Jurkat, Clone E6-1 (cell line): ENCODE data around the gene ZNF212.

ENCODE experiments used
- DNase-seq: peaks from one replicate; pipeline ENCODE4 v3.0.0-alpha.2; 2011; ENCODE audit warnings: low read depth, low spot score
- H3K4me3 ChIP-seq: 2 replicates; pipeline ENCODE4 v1.5.1; 2011; ENCODE audit warnings: mild to moderate bottlenecking, low read length, control low read depth, moderate library complexity

The ZNF212 gene

DNA sequence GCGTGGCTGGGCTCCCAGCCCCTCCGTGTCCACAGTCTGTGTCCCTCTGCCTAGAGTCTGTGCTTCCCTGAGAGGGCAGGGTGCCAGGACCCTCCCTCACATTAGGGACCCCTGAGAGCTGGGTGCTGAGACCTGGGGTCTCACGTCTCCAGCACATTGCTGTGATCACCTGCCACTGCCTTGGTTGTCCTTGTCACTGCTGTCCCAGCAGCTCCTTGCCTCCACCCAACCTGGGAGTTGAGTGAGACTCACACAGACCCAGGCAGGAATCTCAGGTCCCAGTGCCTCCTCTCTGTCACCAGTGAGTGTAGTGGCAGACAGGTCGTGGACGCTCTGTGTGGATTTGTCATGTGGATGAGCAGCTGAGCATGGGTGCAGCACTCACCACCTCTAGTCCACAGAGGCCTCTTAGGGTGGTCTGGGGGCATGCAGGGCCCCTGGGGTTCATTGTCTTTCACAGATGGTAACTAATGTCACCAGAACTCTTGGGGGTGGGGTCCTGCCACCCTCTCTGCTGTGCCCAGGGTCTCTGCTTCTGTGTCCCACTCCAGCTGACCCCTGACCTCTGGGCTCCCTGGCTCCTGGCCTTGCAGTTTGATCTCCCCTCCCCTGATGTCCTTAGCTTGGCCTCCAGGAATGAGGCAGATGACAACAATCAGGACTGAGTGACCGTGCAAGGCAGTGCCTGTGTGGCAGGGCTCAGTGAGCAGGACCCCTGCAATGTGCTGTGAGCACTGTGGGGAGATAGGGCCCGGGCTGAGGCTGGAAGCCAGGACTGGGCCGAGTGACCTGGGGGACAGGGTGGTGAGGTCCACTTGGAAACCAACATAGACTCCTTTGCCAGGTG is 41.4 kb downstream of the ZNF212 start:
- no peak overlapping the region for H3K4me3 ChIP-seq
- no peak for DNase-seq

DNA sequence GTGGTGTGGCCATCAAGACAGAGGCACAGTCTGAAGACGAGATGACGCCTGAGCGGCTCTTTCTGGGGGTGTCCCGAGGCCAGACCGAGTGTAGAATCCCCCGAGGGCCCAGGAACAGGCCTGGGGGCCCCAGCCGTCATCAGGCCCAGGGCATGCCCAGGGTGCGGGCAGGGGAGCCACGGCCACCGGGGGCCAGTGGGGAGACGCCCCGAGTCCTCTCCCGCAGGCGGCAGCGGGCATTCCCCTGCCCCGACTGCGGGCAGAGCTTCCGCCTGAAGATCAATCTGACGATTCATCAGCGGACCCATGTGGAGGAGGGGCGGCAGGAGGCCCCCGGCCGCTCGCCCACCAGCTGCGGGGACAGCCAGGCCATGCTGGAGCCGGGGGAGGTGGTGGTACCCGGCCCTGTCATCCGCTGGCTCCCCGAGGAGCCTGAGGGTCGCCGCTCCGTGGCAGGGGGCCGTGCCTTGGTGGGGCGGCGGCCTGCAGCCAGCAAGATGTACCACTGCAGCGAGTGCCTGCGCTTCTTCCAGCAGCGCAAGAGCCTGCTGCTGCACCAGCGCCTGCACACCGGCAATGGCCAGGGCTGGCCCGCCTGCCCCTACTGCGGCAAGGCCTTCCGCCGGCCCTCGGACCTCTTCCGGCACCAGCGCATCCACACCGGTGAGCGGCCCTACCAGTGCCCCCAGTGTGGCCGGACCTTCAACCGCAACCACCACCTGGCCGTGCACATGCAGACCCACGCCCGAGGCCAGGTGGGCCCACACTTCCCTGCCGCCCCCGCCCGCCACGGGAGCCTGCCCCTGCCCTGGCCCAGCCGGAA is 42.3 kb downstream of the ZNF212 start:
- DNase-seq, result no peak

DNA sequence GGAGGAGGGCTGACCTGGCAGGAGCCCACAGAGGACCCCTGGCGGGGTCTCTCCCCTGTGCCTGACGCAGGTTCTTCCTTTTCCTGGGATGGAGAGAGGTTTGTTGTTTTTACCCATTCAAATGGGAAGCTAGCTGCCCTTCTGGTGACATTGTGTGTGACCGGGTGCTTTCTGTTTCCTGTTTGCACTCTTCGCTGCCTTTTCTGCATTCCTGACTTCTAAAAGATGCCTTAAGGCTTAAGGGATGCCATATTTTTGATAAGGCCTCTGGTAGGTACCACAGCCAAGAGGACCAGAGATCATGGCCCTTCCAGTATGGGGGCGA is 42.8 kb downstream of the ZNF212 start:
- DNase-seq, result no peak
- no peak overlapping the region for H3K4me3 ChIP-seq

More for the DNA sequence above, 42.3 kb downstream of the ZNF212 start:
- no peak overlapping the region for H3K4me3 ChIP-seq

DNA sequence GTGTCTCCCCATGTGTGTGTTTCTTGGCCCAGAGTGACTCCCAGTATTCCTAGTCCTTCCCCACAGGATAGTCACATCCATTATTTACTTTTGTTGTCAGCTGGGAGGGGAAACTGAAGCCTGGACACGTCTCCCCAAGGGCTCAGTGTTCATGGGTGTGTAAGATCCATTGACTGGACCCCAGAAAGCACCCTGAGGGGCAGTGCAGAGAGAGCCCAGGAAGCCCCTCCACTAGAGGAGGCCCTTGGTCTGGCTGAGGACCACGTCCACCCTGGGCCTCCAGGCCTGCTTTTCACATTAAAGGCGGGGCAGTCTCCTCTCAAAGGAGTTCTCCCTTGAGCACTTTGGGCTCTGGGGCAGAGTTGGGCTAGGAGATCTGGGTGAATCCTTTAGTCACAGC is 43.9 kb downstream of the ZNF212 start:
- no peak overlapping the region for H3K4me3 ChIP-seq
- no peak for DNase-seq

DNA sequence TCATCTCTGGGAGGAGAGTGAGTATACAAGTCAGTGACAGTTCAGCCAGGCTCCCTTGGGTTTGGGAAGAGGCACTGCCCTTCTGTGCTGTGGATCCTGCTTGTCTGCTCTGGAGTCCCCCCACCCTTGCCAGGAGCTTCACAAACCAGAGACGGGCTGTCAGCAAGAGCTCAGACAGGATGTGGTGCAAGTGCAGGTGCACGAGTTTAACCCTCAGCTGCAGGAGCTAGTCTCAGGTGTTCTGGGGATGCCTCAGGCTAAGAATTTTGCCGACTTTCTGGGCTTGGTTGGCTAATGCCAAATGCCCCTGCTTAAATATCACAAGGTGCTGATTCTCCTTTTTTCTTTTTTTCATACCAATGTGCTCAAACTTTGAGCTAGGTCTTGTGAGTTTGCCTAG is 44.9 kb downstream of the ZNF212 start:
- peak; percentile 92 for DNase-seq
- no peak overlapping the region for H3K4me3 ChIP-seq

DNA sequence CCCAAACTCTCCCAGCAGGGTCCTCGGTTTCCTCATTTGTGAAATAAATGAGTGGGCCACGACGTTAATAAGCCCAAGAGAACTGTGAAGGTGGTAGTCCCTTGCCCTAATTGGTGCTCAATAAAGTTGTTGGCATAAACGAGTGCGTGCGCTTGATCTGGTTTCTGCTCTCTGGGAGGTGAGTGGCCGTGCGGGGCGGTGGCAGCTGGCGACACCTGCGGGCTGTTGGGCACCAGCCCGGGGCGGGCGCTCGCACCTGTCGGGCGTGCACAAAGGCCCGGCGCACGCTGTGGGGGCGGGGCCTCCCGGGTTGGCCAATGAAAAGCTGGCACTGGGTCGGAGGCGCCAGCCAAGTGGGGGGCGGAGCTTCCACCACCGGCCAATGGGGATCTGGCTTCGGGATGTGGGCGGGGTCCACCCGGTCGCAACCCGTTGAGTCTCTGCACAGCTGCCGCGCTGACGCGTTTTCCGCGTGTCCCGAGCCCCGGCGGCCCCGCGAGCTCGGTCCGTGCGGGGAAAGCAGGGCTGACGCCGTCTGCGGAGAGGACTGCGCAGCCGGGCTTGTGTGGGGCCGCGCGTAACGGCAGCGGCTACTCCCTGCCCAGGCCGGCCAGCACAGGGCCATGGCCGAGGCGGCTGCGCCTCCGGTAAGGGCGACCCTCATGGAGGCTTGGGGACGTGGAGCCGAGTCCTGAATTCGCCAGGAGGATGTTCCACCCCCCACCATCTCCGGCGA is 45.6 kb downstream of the ZNF212 start:
- DNase-seq, result no peak
- H3K4me3 ChIP-seq, result no peak overlapping the region

DNA sequence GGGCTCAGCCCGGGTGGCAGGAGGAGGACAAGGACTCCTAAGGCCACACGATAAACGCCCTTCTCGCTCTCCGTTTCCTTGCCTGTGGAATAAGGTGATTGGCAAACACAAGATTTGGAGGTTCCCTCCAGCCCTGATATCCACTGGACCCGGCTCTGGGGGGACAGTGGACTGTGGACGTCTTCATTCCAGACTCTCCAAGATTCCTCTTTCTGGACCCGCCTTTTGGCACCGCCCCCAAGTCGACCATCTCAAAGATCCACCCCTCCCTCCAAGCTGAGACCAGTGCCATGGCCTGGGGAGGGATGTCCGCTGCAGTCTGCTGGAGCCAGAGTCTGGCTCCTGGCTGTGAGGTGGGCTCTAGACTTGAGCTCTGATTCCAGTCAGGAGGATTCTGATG is 46.2 kb downstream of the ZNF212 start:
- no peak overlapping the region for H3K4me3 ChIP-seq
- DNase-seq, result no peak

DNA sequence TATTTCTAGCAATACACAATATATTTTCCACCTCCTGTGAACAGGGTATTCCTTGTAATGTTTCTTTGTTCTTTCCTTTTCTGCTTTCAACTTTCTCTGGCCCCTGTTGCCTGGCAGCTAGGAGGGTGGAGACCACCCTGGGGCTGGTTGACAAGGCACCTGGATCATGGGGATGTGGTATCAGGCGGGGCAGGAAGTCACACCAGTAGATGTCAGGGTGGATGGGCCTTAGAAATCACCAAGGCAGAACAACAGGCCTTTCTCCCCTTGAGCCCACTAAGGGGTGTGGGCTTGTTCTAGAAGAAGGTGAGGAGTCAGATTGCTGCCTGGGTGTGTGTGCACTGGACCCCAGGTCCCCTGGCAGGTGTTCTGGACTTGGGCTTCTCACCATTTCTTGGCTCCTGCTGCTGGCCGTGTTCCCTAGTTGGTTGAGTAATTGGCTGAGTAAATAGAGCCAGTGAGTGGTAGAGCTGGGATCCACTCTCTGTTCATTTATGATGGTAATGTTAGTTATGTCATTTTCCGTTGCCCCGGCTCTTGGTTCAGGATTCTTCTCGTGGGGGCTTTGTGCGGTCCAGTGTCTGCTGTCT is 47.5 kb downstream of the ZNF212 start:
- H3K4me3 ChIP-seq, result no peak overlapping the region
- peak; percentile 65 for DNase-seq

DNA sequence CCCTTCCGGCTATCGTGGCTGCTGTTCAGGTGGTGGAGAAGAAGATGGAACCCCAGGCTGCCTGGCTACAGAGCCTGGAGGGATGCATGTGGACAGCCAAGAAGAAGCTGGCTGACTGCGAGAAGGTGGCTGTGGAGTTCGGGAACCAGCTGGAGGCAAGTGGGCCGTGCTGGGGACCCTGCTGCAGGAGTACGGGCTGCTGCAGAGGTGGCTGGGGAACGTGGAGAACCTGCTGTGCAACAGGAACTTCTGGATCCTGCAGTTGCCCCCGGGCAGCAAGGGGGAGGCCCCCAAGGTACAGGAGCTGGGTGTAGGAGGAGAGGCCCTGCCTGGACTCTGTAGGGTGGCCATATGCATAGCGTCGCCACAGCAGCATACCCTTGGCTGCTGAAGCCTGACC is 48.2 kb downstream of the ZNF212 start:
- DNase-seq, result no peak
- no peak overlapping the region for H3K4me3 ChIP-seq

DNA sequence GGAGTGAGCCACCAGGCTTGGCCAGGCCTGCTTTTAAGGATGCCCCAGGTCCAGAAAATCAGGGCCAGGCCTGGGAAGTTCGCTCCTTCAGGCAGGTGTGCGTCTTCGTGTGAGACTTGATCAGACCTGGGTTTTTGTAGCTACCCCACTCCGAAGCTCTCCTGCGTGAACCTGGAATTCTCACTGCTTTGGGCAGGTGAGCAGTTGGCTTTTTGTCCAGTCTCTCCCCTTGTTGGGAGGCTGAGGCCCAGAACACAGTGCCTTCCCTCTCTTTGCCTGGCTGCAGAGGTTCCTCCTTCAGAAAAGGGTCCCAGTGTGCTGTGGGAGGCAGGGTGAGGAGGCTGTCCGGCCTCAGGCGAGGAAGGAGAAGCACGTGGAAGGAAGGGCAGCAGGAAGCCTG is 49.8 kb downstream of the ZNF212 start:
- no peak for DNase-seq
- H3K4me3 ChIP-seq, result no peak overlapping the region

DNA sequence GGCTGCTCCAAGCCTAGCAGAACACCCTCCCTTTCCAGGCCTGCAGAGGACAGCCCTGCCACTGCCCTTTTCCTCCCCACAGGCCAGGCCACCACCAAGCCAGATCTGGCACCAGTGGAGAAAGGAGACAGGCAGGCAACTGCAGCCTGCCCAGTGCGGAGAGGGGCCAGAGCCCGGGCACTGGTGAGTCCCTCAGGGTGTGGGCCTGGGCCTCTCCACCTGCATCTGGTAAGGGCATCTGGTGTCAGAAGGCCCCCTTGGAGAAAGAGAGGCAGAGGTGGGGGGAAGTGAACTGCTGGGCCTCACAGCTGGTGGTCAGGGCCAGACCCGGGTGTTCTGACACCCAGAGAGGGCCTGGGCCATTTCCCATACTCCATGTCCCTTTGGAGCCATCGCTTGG is 50.4 kb downstream of the ZNF212 start:
- H3K4me3 ChIP-seq, result no peak overlapping the region
- no peak for DNase-seq

DNA sequence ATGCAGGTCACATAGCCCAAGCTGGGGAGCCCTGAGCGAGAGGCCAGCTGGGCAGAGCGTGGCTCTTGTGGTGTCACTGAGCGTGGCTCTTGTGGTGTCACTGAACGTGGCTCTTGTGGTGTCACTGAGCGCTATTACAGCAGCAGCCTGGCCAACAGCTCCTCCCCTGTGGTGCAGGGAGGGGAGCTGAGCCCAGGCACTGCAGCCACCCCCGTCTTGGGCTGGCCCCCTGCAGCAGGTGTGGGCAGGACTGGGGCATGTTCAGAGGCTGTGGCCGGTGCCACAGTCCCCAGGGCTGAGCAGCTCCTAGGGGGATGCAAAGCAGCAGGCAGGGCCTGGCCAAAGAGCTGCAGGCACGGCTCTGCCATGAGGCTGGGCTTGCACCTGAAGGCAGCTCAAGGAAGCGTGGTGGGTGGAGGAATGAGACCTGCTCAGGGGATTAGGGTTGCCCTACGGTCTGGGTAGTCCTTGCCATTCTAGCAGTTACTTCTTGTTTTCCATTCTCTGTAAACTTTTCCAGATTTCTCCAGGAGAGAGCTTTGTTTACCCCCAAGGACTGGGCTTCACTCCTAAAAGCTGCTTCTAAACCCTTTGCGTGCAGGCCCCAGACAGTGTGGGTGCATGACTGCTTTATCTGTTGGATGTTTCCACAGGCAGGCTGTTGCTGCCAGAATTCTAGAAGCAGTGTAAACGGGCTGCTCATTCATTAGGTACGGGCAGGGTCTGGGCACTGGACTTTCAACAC is 51.8 kb downstream of the ZNF212 start:
- H3K4me3 ChIP-seq, result no peak overlapping the region

DNA sequence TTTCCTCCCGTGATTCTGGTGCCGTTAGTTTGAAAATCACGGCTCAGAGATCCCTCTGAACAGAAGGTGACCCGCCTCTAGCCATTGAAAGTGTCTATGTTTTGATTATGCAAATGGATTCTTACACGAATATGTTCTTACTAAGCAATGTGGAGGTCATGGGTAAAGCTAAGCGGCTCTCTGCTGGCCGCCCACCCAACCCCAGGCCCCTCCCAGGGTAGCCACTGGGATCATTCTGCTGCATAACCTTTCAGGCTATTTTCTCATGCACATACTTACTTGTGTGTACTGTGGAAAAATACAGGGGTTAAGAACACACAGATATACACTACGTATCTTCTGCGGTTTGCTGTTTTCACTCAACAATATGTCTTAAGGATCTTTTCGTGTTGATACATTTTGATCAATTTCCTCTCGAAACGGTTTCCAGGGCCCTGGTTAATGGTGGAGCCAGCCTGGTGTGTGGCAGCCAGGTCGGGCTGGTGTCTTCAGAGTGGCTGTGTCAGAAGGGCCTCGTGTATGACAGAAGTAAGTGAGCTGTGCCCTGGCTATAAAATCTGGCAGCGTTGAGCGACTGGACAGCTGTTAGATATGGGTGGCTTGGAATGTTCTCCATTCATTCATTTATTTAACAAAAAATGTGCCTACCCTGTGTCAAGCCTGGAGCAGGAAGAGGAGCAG is 52.5 kb downstream of the ZNF212 start:
- H3K4me3 ChIP-seq, result no peak overlapping the region
- no peak for DNase-seq

More for the DNA sequence above, 51.8 kb downstream of the ZNF212 start:
- peak; percentile 45 for DNase-seq

DNA sequence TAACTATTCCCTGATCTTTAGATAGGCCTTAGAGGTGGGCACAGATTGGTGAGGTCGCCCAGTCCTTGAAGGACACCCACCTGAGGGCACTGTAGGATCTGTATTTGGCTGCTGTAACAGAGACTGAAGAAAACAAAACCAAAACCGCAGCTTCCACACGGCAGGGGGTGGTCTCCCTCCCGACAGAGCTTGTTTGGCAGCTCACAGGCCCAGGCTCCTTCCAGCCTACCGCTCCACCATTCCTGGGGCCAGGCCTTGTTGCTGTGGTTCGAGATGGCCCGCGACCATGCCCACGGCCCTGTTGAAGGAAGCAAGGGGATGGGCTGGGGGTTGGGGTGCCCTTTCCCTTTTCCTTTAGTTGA is 53.0 kb downstream of the ZNF212 start:
- no peak for DNase-seq
- H3K4me3 ChIP-seq, result no peak overlapping the region

DNA sequence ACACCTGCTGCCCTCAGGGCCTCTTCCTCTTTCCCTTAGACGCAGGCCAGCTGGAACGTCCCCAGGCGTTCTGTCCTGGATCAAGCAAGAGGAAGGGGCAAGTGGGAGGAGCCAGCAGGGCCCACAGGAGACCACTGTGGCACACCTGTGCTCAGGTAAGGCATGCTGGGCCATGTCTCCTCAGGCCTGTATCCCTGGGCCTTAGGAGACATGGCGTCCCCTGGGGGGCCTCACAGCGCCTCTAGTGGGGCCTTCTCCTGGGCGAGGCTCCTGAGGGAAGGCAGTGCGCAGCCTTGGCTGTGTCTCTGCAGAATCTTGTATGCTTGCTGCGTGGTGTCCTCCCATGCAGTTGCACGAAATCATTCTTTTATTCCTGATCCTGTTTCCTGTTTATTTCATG is 53.9 kb downstream of the ZNF212 start:
- H3K4me3 ChIP-seq, result no peak overlapping the region
- no peak for DNase-seq

DNA sequence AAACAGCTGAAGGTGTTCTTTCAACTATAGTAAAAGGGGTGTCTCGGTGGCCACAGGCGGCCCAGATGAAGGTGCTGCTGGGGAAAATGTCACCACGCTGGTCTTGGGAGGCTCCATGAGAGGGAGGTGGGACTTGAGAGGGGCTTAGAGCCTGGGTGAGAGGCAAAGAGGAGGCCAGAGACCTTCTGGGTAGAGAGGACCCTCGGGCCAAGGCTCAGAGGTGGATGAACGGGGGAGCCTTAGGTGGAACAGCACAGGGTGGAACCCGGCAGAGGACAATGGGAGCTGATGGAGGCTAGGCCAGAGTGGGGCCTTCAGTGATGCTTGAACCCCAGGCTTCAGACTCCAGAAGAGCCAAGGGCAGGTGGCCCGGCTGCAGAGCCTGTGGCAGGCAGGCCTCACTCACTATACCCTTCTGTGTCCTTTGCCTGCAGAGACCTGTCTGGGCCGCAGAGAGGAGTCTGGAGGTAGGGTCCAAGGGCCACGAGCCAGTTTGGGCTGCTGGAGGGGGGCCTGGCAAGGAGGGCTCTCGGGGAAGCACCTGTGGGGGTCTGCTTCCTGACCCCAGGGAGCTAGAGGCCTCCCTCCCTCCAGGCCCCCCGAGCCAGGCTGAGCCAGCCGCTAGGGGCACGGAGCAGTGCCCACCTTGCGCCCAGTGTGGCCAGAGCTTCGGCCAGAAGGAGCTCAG is 54.6 kb downstream of the ZNF212 start:
- no peak overlapping the region for H3K4me3 ChIP-seq
- DNase-seq, result no peak

DNA sequence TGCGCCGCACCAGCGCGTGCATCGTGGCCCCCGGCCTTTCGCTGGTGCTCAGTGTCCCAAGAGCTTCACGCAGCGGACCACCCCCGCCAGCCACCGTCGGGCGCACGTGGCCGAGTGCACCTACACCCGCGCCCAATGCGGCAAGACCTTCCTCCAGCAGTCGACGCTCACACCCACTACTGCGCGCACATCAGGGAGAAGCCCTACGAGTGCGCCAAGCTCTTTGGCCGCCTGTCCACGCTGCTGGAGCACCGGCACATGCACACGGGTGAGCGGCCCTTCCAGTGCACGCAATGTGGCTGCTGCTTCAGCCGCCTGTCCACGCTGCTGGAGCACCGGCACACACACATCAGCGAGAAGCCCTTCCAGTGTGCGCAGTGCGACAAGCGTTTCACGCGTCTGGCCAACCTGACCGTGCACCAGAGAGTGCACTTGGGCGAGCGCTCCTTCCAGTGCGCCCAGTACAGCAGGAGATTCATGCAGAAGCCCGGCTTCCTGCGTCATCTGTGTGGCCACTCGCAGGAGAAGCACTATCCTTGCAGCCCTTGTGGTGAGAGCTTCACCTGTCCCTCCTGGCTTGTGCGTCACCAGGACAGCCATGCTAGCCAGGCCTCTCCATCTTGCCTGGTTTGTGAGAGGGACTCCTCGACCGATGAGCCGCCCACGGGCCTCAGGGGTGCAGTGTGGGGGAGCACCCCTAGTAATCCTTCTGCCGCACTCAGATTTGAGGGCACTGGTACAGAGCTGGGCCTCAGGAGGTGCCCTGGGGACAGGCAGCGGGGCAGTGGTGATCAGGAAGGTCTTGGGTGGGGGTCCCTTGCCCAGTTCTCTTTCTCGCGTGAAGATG is 55.4 kb downstream of the ZNF212 start:
- no peak overlapping the region for H3K4me3 ChIP-seq
- no peak for DNase-seq
